NCI-H82 (cell line): Measurements from ENCODE around the gene MFRP.

Experiments used
- DNase-seq: peaks from one replicate; lab custom pipeline; 2025; lab: John Stamatoyannopoulos, UW

MFRP gene

GRCh38 chr11:119295178-119295577 lies 51.3 kb downstream of the MFRP start:
- no peak for DNase-seq

- no peak for DNase-seq
These were observed 53.0 kb downstream of the MFRP start for GRCh38 chr11:119293461-119293860.

DNA sequence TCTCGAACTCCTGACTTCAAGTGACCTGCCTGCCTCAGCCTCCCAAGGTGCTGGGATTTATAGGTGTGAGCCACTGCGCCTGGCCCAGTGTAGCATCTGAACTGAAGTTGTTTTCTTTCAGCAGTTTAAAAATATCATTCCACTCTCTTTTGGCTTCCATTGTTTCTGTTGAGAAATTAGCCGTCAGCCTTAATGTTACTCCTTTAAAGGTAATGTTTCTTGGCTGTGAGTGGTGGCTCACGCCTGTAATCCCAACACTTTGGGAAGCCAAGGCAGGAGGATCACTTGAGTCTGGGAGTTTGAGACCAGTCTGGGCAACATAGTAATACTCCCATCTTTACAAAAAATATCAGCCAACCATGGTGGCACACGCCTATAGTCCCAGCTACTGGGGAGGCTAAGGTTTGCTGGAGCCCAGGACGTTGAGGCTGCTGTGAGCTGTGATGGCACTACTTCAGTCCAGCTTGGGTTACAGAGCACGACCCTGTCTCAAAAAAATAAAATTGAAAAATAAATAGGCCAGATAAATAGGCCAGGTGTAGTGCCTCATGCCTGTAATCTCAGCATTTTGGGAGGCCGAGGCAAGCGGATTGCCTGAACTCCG lies 55.5 kb downstream of the MFRP start:
- DNase-seq = no peak
